ENCODE data around the gene CES2. TPM values are rescaled to one million over a fixed set of nuclear protein-coding genes. Genes with fewer than 3 reads are reported as not detected.

The CES2 gene
- total and polyA plus RNA-seq, 9 of the 15 experiments (the other 6 are each of a cell fraction or from before 2014, with no cell fraction given), result 2.2 to 37.9 (median 24.4) TPM

DNA sequence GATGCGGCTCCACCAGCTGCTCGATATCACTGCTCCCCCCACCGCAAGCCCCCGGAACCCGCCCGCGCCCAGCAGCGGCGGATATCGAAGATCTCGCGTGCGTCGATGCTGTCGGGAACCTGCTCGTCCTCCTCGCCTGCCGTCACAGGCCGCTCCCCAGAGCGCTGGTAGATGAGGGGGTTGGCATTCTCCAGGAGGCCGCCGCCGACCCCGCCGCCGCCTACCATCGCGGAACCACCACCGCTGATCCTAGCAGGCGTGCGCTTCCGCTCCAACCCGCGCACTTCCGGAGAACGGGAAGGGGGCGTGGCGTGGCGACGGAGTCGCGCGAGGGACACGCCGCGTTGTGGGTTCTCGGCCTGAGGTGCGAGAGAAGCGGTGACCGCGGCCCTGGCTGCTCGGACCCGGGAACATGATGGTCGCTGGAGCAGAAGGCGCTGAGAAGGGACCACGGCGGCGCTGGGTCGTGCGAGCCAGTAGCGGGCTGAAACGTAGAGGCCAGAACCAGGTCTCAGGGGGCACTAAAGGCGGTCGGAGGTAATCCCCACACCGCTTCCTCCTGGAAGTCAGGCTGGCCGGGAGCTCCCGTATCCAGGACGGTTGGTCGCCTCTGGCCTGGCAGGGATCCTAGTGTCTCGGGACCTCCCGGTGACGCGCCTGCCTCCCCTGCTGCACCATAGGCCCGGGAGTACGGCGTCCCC, 1.0 kb upstream of the CES2 start, which contains the start of gene CIAO2B (continued):
- TF ChIP-seq, protein P1, sequence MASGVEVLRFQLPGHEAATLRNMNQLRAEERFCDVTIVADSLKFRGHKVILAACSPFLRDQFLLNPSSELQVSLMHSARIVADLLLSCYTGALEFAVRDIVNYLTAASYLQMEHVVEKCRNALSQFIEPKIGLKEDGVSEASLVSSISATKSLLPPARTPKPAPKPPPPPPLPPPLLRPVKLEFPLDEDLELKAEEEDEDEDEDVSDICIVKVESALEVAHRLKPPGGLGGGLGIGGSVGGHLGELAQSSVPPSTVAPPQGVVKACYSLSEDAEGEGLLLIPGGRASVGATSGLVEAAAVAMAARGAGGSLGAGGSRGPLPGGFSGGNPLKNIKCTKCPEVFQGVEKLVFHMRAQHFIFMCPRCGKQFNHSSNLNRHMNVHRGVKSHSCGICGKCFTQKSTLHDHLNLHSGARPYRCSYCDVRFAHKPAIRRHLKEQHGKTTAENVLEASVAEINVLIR (CRISPR knock-in tag; IDR thresholded peaks at IDR 0.05), result no peak
- TF ChIP-seq, protein P2, sequence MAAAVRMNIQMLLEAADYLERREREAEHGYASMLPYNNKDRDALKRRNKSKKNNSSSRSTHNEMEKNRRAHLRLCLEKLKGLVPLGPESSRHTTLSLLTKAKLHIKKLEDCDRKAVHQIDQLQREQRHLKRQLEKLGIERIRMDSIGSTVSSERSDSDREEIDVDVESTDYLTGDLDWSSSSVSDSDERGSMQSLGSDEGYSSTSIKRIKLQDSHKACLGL (CRISPR knock-in tag; IDR thresholded peaks at IDR 0.05; ENCODE audit: borderline replicate concordance, poor library complexity, severe bottlenecking), result no peak
- TF ChIP-seq NFIC (IDR thresholded peaks at IDR 0.05) (peak; percentile 42; the same call in 1 of the 2 replicates), NCOR1 (IDR thresholded peaks at IDR 0.05) (no peak), ZNF263 (CRISPR knock-in tag; IDR thresholded peaks at IDR 0.05; ENCODE audit: borderline replicate concordance) (no peak), ARID2 (IDR thresholded peaks at IDR 0.05) (no peak), KAT8 (IDR thresholded peaks at IDR 0.05; ENCODE audit: low read depth) (no peak), KDM2B (CRISPR knock-in tag; IDR thresholded peaks at IDR 0.05) (no peak), PTBP1 (IDR thresholded peaks at IDR 0.05; ENCODE audit: low read depth, low read length) (no peak), NBN (IDR thresholded peaks at IDR 0.05; ENCODE audit: low read depth) (no peak), ZNF212 (CRISPR knock-in tag; IDR thresholded peaks at IDR 0.05) (no peak), RBM25 (IDR thresholded peaks at IDR 0.05; ENCODE audit: low read depth, low read length, severe bottlenecking) (no peak), PML (IDR thresholded peaks at IDR 0.05; ENCODE audit: low read length) (peak; percentile 70; the same call in 1 of the 2 replicates), NELFE (IDR thresholded peaks at IDR 0.05; ENCODE audit: insufficient read depth, insufficient read length) (no peak)
- TF ChIP-seq, protein P3, sequence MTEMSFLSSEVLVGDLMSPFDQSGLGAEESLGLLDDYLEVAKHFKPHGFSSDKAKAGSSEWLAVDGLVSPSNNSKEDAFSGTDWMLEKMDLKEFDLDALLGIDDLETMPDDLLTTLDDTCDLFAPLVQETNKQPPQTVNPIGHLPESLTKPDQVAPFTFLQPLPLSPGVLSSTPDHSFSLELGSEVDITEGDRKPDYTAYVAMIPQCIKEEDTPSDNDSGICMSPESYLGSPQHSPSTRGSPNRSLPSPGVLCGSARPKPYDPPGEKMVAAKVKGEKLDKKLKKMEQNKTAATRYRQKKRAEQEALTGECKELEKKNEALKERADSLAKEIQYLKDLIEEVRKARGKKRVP (CRISPR knock-in tag; IDR thresholded peaks at IDR 0.05), result no peak
- TF ChIP-seq, protein P4, sequence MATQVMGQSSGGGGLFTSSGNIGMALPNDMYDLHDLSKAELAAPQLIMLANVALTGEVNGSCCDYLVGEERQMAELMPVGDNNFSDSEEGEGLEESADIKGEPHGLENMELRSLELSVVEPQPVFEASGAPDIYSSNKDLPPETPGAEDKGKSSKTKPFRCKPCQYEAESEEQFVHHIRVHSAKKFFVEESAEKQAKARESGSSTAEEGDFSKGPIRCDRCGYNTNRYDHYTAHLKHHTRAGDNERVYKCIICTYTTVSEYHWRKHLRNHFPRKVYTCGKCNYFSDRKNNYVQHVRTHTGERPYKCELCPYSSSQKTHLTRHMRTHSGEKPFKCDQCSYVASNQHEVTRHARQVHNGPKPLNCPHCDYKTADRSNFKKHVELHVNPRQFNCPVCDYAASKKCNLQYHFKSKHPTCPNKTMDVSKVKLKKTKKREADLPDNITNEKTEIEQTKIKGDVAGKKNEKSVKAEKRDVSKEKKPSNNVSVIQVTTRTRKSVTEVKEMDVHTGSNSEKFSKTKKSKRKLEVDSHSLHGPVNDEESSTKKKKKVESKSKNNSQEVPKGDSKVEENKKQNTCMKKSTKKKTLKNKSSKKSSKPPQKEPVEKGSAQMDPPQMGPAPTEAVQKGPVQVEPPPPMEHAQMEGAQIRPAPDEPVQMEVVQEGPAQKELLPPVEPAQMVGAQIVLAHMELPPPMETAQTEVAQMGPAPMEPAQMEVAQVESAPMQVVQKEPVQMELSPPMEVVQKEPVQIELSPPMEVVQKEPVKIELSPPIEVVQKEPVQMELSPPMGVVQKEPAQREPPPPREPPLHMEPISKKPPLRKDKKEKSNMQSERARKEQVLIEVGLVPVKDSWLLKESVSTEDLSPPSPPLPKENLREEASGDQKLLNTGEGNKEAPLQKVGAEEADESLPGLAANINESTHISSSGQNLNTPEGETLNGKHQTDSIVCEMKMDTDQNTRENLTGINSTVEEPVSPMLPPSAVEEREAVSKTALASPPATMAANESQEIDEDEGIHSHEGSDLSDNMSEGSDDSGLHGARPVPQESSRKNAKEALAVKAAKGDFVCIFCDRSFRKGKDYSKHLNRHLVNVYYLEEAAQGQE (IDR thresholded peaks at IDR 0.05; ENCODE audit: borderline replicate concordance), result no peak
- TF ChIP-seq, protein P4 (CRISPR knock-in tag; IDR thresholded peaks at IDR 0.05; ENCODE audit: low read depth), result no peak
- TF ChIP-seq, protein P5, sequence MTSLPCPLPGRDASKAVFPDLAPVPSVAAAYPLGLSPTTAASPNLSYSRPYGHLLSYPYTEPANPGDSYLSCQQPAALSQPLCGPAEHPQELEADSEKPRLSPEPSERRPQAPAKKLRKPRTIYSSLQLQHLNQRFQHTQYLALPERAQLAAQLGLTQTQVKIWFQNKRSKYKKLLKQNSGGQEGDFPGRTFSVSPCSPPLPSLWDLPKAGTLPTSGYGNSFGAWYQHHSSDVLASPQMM (CRISPR knock-in tag; IDR thresholded peaks at IDR 0.05), result no peak
